Measurements from ENCODE around the gene CCDC183. TPM values are rescaled to one million over a fixed set of nuclear protein-coding genes. Genes with fewer than 3 reads are reported as not detected.
"Not testable (repeated sequence)": the region's sequence is repeated elsewhere in the genome, so short reads cannot be mapped to it uniquely, and the experiment has no call there.

The CCDC183 gene
- total and polyA plus RNA-seq, 4 experiments from 2014 or later: 0.64 to 2.5 (median 1.6) TPM

DNA sequence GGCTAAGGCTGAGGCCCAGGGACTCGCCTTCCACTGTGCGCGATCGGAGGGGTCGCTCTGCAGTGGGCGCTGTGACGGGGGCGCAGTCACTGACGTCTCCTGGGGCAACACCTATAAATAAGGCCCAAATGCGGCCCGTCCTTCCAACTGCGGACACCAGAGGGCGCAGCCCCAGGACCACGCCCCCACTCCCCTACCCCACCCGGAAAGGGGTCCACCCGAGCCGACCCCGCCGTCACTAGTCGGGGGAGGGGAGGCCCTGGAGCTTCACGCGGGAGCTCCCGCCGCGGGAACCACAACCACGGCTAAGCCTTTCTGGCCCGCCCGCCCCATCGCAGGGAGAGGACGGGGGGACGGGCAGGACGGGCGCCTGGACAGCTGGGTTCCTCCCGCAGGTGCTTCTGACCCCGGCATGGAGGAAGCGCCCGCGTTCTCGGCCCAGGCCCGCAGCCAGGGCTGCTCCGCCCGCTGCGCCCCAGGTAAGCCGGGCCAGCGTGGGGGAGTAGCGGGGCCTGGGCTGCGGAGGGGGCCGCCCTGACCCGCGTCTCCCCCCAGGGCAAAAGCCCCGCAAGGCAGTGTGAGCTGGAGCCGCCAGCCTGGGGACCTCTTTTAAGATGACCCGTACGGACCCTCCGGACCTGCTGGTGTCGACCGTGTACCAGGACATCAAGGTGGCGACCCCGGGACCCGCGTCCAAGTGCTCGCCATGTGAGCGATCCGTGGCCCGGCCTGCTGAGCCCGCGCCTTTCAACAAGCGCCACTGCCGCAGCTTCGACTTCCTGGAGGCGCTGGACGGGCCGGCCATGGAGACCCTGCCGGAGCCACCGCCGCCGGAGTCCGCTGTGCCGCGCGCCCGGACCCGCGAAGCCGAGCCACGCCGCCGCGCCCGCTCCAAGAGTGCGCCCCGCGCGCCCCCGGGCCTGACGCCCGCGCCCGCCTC, 47.9 kb downstream of the CCDC183 start:
- not testable (repeated sequence) for H3K9me3 Mint-ChIP-seq; H3K27ac ChIP-seq (ENCODE audit: low read depth, low read length); H3K27me3 ChIP-seq (ENCODE audit: insufficient read depth, low read length); H3K9me3 ChIP-seq (ENCODE audit: control insufficient read depth in 1 of 2, low read length in 2 of 2); H3K4me3 ChIP-seq (ENCODE audit: low read length in 2 of 2); H3K36me3 ChIP-seq (ENCODE audit: insufficient read depth, low read length)
- ChIA-PET POLR2A (ENCODE audit: partially characterized antibody) (interaction anchor here (0.9 to 1.8 kb wide), 6 partner anchors 39 to 148 kb away, joined by 3 to 6 read pairs (median 4); partner anchors contain the start of genes C8G, FBXW5, PAXX and TRAF2), CTCF (ENCODE audit: partially characterized antibody) (interaction anchor here (0.6 to 4.9 kb wide), 17 partner anchors 9 to 203 kb away, joined by 3 to 36 read pairs (median 5); partner anchors contain the start of genes CLIC3, FUT7 and TRAF2)
- H3K36me3 Mint-ChIP-seq: peaks cover 0 to 15% of the 10 kb centered on the region in 2 donors
- H3K27ac Mint-ChIP-seq: peak overlapping the region in 5 of 7 donors; percentile 10 to 73 (median 42)
- peak overlapping the region; percentile 54 to 78 (median 74) for H3K4me3 Mint-ChIP-seq
- H3K4me1 ChIP-seq (ENCODE audit: insufficient read depth, low read length): peaks cover 30% of the 10 kb centered on the region
- peak; percentile 52 to 66 (median 55) for DNase-seq
- H3K27me3 Mint-ChIP-seq: peaks cover 6 to 12% of the 10 kb centered on the region in 2 donors
- intact Hi-C loops (cut with micrococcal nuclease): loop anchor here (5.0 kb wide), 1 partner anchor 37 kb away; the partner anchor contains the start of gene RABL6
- H3K4me1 Mint-ChIP-seq: peaks cover 12 to 36% (median 17%) of the 10 kb centered on the region in 4 donors

DNA sequence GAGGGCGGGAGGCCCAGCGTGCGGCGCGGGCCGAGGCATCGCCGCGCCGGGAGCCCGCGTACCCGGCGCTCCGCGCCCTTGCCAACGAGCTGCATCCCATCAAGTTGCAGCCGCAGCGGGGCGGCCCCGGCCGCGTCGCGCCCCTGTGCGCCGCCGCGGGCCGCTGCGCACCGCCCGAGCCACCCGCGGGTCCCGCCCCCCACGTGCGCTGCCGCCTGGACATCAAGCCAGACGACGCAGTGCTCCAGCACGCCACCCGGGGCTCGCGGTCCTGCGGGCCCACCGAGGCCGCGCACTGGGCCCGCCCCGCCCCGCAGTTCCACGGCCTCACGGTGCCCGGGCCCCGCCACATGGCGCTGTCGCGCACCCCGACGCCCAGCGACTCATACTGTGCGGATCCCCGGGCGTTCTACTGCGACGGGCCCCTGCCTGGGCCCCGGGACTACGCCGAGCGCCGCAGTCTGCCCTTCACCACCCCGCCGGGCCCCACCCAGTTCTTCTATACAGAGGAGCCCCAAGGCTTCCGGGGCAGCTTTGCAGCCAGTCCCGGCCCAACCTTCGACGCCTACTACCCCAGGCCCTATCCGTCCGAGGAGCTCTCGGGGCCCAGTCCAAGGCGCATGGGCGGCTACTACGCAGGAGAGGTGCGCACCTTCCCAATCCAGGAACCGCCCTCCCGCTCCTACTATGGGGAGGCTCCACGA, 48.8 kb downstream of the CCDC183 start:
- H3K27ac Mint-ChIP-seq: peak overlapping the region in 2 of 7 donors; percentile 63 to 70
- POLR2A ChIA-PET (ENCODE audit: partially characterized antibody): interaction anchor here (0.9 to 1.8 kb wide), 6 partner anchors 38 to 148 kb away, joined by 3 to 6 read pairs (median 4); partner anchors contain the start of genes C8G, FBXW5, PAXX and TRAF2
- peaks cover 33% of the 10 kb centered on the region for H3K4me1 ChIP-seq (ENCODE audit: insufficient read depth, low read length)

DNA sequence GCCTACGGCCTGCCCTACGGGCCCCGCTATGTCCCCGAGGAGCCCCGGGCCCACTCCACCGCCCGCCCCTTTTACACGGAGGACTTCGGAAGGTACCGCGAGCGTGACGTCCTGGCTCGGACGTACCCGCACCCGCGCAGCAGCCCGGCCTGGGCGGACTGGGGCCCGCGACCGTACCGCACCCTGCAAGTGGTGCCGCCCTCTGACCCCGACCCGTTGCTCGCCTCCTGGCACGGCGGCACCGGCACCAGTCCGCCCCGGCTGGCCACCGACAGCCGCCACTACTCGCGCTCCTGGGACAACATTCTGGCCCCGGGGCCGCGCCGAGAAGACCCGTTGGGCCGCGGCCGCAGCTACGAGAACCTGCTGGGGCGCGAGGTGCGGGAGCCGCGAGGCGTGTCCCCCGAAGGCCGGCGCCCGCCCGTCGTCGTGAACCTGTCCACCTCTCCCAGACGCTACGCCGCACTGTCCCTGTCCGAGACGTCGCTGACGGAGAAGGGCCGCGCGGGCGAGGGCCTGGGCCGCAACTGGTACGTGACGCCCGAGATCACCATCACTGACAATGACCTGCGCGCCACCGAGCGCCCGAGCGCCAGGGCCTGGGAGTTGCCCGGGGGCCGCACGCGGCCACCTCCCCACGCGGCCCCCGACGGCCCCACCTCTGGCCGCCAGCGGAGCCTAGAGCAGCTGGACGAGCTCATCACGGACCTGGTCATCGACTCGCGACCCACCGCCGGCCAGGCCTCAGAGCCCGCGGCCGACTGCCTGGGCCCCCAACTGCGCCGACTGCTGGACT, 49.5 kb downstream of the CCDC183 start:
- Mint-ChIP-seq H3K4me1 (peaks cover 12 to 41% (median 22%) of the 10 kb centered on the region in 4 donors), H3K27ac (peak overlapping the region in 2 of 7 donors; percentile 63 to 70), H3K4me3 (peak overlapping the region in 6 of 8 donors; percentile 7 to 57 (median 37)), H3K27me3 (peaks cover 6 to 13% of the 10 kb centered on the region in 2 donors), H3K36me3 (peaks cover 0 to 14% of the 10 kb centered on the region in 2 donors), H3K9me3 (peaks cover 0 to 2% (median 0%) of the 10 kb centered on the region in 8 donors)
- Histone ChIP-seq H3K27ac (ENCODE audit: low read depth, low read length) (no peak overlapping the region), H3K4me3 (ENCODE audit: low read length in 2 of 2) (no peak overlapping the region), H3K36me3 (ENCODE audit: insufficient read depth, low read length) (no peaks in the 10 kb centered on the region), H3K27me3 (ENCODE audit: insufficient read depth, low read length) (no peaks in the 10 kb centered on the region), H3K9me3 (ENCODE audit: control insufficient read depth in 1 of 2, low read length in 2 of 2) (no peaks in the 10 kb centered on the region), H3K4me1 (ENCODE audit: insufficient read depth, low read length) (peaks cover 38% of the 10 kb centered on the region)
- intact Hi-C loops (cut with micrococcal nuclease): loop anchor here (5.0 kb wide), 1 partner anchor 242 kb away; the partner anchor contains the start of gene MAN1B1
- CTCF ChIA-PET (ENCODE audit: partially characterized antibody): interaction anchor here (1.0 to 4.9 kb wide), 3 partner anchors 39 to 189 kb away, joined by 3 to 36 read pairs (median 29); no protein-coding TSS in a partner anchor
- no peak for DNase-seq
- POLR2A ChIA-PET (ENCODE audit: partially characterized antibody): interaction anchor here (1.1 kb wide), 2 partner anchors 40 to 147 kb away, joined by 3 to 5 read pairs; partner anchors contain the start of gene TRAF2

More for the DNA sequence above, 48.8 kb downstream of the CCDC183 start:
- Mint-ChIP-seq H3K4me1 (peaks cover 12 to 43% (median 19%) of the 10 kb centered on the region in 4 donors), H3K36me3 (peaks cover 0 to 17% of the 10 kb centered on the region in 2 donors), H3K27me3 (peaks cover 6 to 13% of the 10 kb centered on the region in 2 donors), H3K9me3 (peaks cover 0 to 2% (median 0%) of the 10 kb centered on the region in 8 donors), H3K4me3 (peak overlapping the region in 6 of 8 donors; percentile 7 to 57 (median 37))
- Histone ChIP-seq H3K9me3 (ENCODE audit: control insufficient read depth in 1 of 2, low read length in 2 of 2) (no peaks in the 10 kb centered on the region), H3K27ac (ENCODE audit: low read depth, low read length) (no peak overlapping the region), H3K4me3 (ENCODE audit: low read length in 2 of 2) (no peak overlapping the region), H3K36me3 (ENCODE audit: insufficient read depth, low read length) (no peaks in the 10 kb centered on the region), H3K27me3 (ENCODE audit: insufficient read depth, low read length) (no peaks in the 10 kb centered on the region)
- intact Hi-C loops (cut with micrococcal nuclease): loop anchor here (5.0 kb wide), 2 partner anchors 38 to 242 kb away; partner anchors contain the start of genes MAN1B1 and RABL6
- DNase-seq: peak in 2 of 5 donors; percentile 26 to 27
- CTCF ChIA-PET (ENCODE audit: partially characterized antibody): interaction anchor here (0.8 to 4.9 kb wide), 6 partner anchors 10 to 190 kb away, joined by 3 to 36 read pairs (median 4); no protein-coding TSS in a partner anchor

DNA sequence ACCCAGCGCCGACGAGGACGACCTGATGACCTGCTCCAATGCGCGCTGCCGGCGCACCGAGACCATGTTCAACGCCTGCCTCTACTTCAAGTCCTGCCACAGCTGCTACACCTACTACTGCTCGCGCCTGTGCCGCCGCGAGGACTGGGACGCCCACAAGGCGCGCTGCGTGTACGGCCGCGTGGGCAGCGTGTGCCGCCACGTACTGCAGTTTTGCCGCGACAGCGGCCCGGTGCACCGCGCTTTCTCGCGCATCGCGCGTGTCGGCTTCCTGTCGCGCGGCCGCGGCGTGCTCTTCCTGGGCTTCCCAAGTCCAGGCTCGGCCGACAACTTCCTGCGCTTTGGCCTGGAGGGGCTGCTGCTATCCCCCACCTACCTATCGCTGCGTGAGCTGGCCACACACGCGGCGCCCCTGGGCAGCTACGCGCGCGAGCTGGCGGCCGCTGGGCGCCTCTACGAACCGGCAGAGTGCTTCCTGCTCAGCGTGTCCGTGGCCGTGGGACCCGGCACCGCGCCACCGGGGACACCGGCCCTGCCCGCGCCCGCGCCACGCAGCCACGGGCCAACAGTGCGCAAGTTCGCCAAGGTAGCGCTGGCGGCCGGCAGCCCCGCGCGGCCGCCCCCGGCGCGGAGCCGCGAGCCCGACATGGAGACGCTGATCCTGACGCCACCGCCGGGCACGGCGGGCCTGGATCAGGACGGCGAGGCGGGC, 50.4 kb downstream of the CCDC183 start:
- CTCF ChIA-PET (ENCODE audit: partially characterized antibody): interaction anchor here (1.0 to 2.1 kb wide), 2 partner anchors 38 to 189 kb away, joined by 3 to 5 read pairs; no protein-coding TSS in a partner anchor
- no peaks in the 10 kb centered on the region for H3K9me3 ChIP-seq (ENCODE audit: control insufficient read depth in 1 of 2, low read length in 2 of 2)
- H3K4me3 Mint-ChIP-seq: peak overlapping the region in 5 of 8 donors; percentile 43 to 63 (median 54)
- peaks cover 0 to 14% of the 10 kb centered on the region in 2 donors for H3K36me3 Mint-ChIP-seq
- H3K4me3 ChIP-seq (ENCODE audit: low read length in 2 of 2): peak overlapping the region in 1 of 2 donors; percentile 19
- H3K27ac ChIP-seq (ENCODE audit: low read depth, low read length): no peak overlapping the region
- H3K27ac Mint-ChIP-seq: peak overlapping the region in 3 of 7 donors; percentile 53 to 96 (median 67)
- H3K4me1 Mint-ChIP-seq: peaks cover 12 to 41% (median 21%) of the 10 kb centered on the region in 4 donors
- intact Hi-C loops (cut with micrococcal nuclease): loop anchor here (5.0 kb wide), 1 partner anchor 241 kb away; the partner anchor contains the start of gene MAN1B1
- H3K36me3 ChIP-seq (ENCODE audit: insufficient read depth, low read length): no peaks in the 10 kb centered on the region
- H3K9me3 Mint-ChIP-seq: peaks cover 0 to 2% (median 0%) of the 10 kb centered on the region in 8 donors
- no peaks in the 10 kb centered on the region for H3K27me3 ChIP-seq (ENCODE audit: insufficient read depth, low read length)
- H3K4me1 ChIP-seq (ENCODE audit: insufficient read depth, low read length): peaks cover 38% of the 10 kb centered on the region
- H3K27me3 Mint-ChIP-seq: peaks cover 6 to 13% of the 10 kb centered on the region in 2 donors
- POLR2A ChIA-PET (ENCODE audit: partially characterized antibody): interaction anchor here (0.7 to 2.0 kb wide), 9 partner anchors 14 to 183 kb away, joined by 3 to 10 read pairs (median 3); partner anchors contain the start of genes EDF1, RABL6 and TRAF2
- DNase-seq: peak in 1 of 5 donors; percentile 18

DNA sequence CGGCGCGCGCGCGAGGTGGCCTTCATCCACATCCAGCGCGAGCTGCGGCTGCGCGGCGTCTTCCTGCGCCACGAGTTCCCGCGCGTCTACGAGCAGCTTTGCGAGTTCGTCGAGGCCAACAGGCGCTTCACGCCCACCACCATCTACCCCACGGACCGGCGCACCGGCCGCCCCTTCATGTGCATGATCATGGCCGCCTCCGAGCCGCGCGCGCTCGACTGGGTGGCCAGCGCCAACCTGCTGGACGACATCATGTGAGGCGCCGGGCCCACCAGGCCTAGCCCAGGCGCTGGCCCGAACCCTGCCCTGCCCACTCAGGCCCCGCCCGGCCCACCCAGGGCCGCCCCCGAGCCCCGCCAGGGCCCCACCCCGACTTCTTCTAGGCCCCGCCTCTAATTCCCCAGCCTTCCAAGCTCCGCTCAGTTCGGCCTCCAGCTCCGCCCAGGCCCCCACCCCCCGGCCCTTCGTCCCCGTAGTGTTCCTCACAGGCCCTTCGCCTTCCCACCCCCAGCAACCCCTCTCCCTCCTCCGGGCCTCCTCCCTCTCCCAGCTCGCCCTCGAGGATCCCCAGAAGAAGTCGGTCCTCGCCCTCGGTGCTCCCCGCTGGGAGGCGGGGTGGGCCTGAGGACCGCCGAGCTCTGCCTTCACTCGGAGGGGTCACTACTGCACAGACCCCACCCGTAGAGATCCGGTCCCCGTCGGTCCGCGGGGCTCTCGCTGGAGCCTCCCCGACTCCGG, 51.1 kb downstream of the CCDC183 start:
- Mint-ChIP-seq H3K27ac (peak overlapping the region in 6 of 7 donors; percentile 29 to 96 (median 80)), H3K4me3 (peak overlapping the region; percentile 76 to 94 (median 85)), H3K27me3 (peaks cover 6 to 12% of the 10 kb centered on the region in 2 donors), H3K4me1 (peaks cover 10 to 37% (median 17%) of the 10 kb centered on the region in 4 donors), H3K36me3 (peaks cover 0 to 13% of the 10 kb centered on the region in 2 donors), H3K9me3 (peaks cover 0 to 2% (median 0%) of the 10 kb centered on the region in 8 donors)
- H3K9me3 ChIP-seq (ENCODE audit: control insufficient read depth in 1 of 2, low read length in 2 of 2): no peaks in the 10 kb centered on the region
- intact Hi-C loops (cut with micrococcal nuclease): loop anchor here (5.0 kb wide), 1 partner anchor 240 kb away; the partner anchor contains the start of gene MAN1B1
- DNase-seq: peak in 1 of 5 donors; percentile 39
- CTCF ChIA-PET (ENCODE audit: partially characterized antibody): interaction anchor here (0.6 to 2.1 kb wide), 3 partner anchors 11 to 188 kb away, joined by 3 to 5 read pairs (median 5); no protein-coding TSS in a partner anchor
- no peak overlapping the region for H3K27ac ChIP-seq (ENCODE audit: low read depth, low read length)
- peak overlapping the region in 1 of 2 donors; percentile 85 for H3K4me3 ChIP-seq (ENCODE audit: low read length in 2 of 2)
- H3K4me1 ChIP-seq (ENCODE audit: insufficient read depth, low read length): peaks cover 33% of the 10 kb centered on the region
- POLR2A ChIA-PET (ENCODE audit: partially characterized antibody): interaction anchor here (0.7 to 2.0 kb wide), 9 partner anchors 13 to 182 kb away, joined by 3 to 10 read pairs (median 3); partner anchors contain the start of genes EDF1, RABL6 and TRAF2
- no peaks in the 10 kb centered on the region for H3K27me3 ChIP-seq (ENCODE audit: insufficient read depth, low read length)
- H3K36me3 ChIP-seq (ENCODE audit: insufficient read depth, low read length): no peaks in the 10 kb centered on the region
